CD14-positive monocyte (primary cell): ENCODE data around the gene TOM1L2. TPM values are rescaled to one million over a fixed set of nuclear protein-coding genes. Genes with fewer than 3 reads are reported as not detected.

ENCODE experiments used
- DNase-seq, 3 donors: peaks; one replicate each; pipeline ENCODE4 v3.0.0-alpha.2; 2011 to 2022
- H2AFZ ChIP-seq: 2 replicates; pipeline ENCODE4 v1.6.0; 2012; ENCODE audit warnings: mild to moderate bottlenecking, low read depth, low read length, inconsistent platforms; ENCODE audit not compliant: insufficient read depth, poor library complexity, severe bottlenecking
- H3K27ac ChIP-seq, 2 donors: 1 replicate in 1 of 2; 2 replicates in 1 of 2; pipeline ENCODE4 v1.5.1; 2012 to 2013; ENCODE audit warnings: low read length in 2 of 2, control low read depth in 1 of 2, inconsistent platforms in 1 of 2, low read depth in 1 of 2, mild to moderate bottlenecking in 1 of 2
- H3K27me3 ChIP-seq, 2 donors: one replicate each; pipeline versions ENCODE4 v1.6.0 to v1.6.1; 2011 to 2013; ENCODE audit warnings: low read length in 2 of 2; ENCODE audit not compliant: control insufficient read depth in 2 of 2, insufficient read depth in 2 of 2
- H3K36me3 ChIP-seq, 2 donors: replicated peaks in 1 of 2; 1 replicate in 1 of 2; 2 replicates in 1 of 2; pipeline versions ENCODE4 v1.5.1 to v1.6.1; 2012 to 2013; ENCODE audit warnings: low read length in 2 of 2, control low read depth in 1 of 2, inconsistent platforms in 1 of 2, mild to moderate bottlenecking in 1 of 2; ENCODE audit not compliant: insufficient read depth in 2 of 2, control insufficient read depth in 1 of 2
- H3K4me1 ChIP-seq, 2 donors: 1 replicate in 1 of 2; 2 replicates in 1 of 2; pipeline versions ENCODE4 v1.5.1 to v1.6.1; 2012 to 2013; ENCODE audit warnings: low read length in 2 of 2, control low read depth in 1 of 2, inconsistent platforms in 1 of 2, mild to moderate bottlenecking in 1 of 2, moderate library complexity in 1 of 2; ENCODE audit not compliant: insufficient read depth in 2 of 2, control insufficient read depth in 1 of 2
- H3K4me2 ChIP-seq: replicated peaks from 2 replicates; pipeline ENCODE3; 2012; ENCODE audit warnings: low read length, moderate library complexity, mild to moderate bottlenecking; ENCODE audit not compliant: poor library complexity, severe bottlenecking; ENCODE audit errors: extremely low read depth
- H3K4me3 ChIP-seq, 3 experiments: fragments of 200-600 bp in 1 of 3; sonication (generic) in 1 of 3; replicated peaks in 1 of 3; 1 replicate in 2 of 3; 2 replicates in 1 of 3; pipeline ENCODE4 v1.5.1; 2011 to 2013; ENCODE audit warnings: low read length in 3 of 3, mild to moderate bottlenecking in 3 of 3, control low read depth in 2 of 3, low read depth in 2 of 3, inconsistent platforms in 1 of 3, moderate library complexity in 1 of 3
- H3K79me2 ChIP-seq: 2 replicates; pipeline ENCODE4 v1.6.0; 2012; ENCODE audit warnings: mild to moderate bottlenecking, control low read depth, inconsistent platforms, low read length, moderate library complexity; ENCODE audit not compliant: insufficient read depth
- H3K9ac ChIP-seq: 2 replicates; pipeline ENCODE4 v1.6.0; 2017; ENCODE audit warnings: low read length, mild to moderate bottlenecking; ENCODE audit not compliant: insufficient read depth, poor library complexity, severe bottlenecking
- H3K9me3 ChIP-seq, 2 donors: replicated peaks in 1 of 2; 1 replicate in 1 of 2; 2 replicates in 1 of 2; pipeline versions ENCODE4 v1.5.1 to v1.6.1; 2012 to 2013; ENCODE audit warnings: low read length in 2 of 2, control low read depth in 1 of 2; ENCODE audit not compliant: control insufficient read depth in 1 of 2, insufficient read depth in 1 of 2
- H4K20me1 ChIP-seq: 2 replicates; pipeline ENCODE4 v1.6.0; 2012; ENCODE audit warnings: mild to moderate bottlenecking, low read length, control low read depth, moderate library complexity; ENCODE audit not compliant: insufficient read depth
- H3K27ac Mint-ChIP-seq, 7 donors: one replicate each; pipeline ENCODE4 v1.8.0; 2020; ENCODE audit warnings: mild to moderate bottlenecking in 7 of 7, mixed read lengths in 7 of 7, moderate library complexity in 6 of 7, inconsistent platforms in 2 of 7
- H3K27me3 Mint-ChIP-seq, 3 donors: one replicate each; pipeline ENCODE4 v1.8.0; 2021 to 2022; ENCODE audit warnings: low read depth in 3 of 3, mild to moderate bottlenecking in 3 of 3, mixed read lengths in 3 of 3, moderate library complexity in 3 of 3, inconsistent platforms in 1 of 3
- H3K36me3 Mint-ChIP-seq, 2 donors: one replicate each; pipeline ENCODE4 v1.8.0; 2020; ENCODE audit warnings: mixed read lengths in 2 of 2, inconsistent platforms in 1 of 2, mild to moderate bottlenecking in 1 of 2
- H3K4me1 Mint-ChIP-seq: one replicate; pipeline ENCODE4 v1.8.0; 2020; ENCODE audit warnings: mild to moderate bottlenecking, mixed read lengths
- H3K4me3 Mint-ChIP-seq, 2 donors: one replicate each; pipeline ENCODE4 v1.8.0; 2020; ENCODE audit warnings: mild to moderate bottlenecking in 2 of 2, mixed read lengths in 2 of 2, moderate library complexity in 1 of 2
- H3K9me3 Mint-ChIP-seq, 7 donors: one replicate each; pipeline ENCODE4 v1.8.0; 2020 to 2022; ENCODE audit warnings: mixed read lengths in 7 of 7, mild to moderate bottlenecking in 6 of 7, moderate library complexity in 6 of 7, inconsistent platforms in 2 of 7
- WGBS: methylation state at CpG from one replicate; pipeline ENCODE4 v1.1.5; 2013; ENCODE audit warnings: missing lambda C conversion rate; ENCODE audit not compliant: insufficient coverage; 5-methylcytosine and 5-hydroxymethylcytosine counted together
- intact Hi-C, 2 donors: fragments of 100-400 bp; cut with micrococcal nuclease; formaldehyde crosslinking; loops; one replicate each; pipeline versions ENCODE4 v1.15.0 to v1.15.1; 2023
- polyA plus RNA-seq, 3 donors: library from polyadenylated mRNA; depleted of rRNA in 1 of 3; unstranded in 2 of 3; stranded (reverse) in 1 of 3; fragments of 300-500 nt in 2 of 3; fragments of >200 nt in 1 of 3; fragmentation: Illumina TruSeq in 2 of 3; gene quantifications; 1 replicate in 2 of 3; 2 replicates in 1 of 3; pipeline ENCODE4 v1.2.3, GENCODE V29; 2012 to 2021
- TF ChIP-seq, protein P1 (sequence below): fragments of 200-600 bp; IDR thresholded peaks from one replicate; pipeline ENCODE4 v1.8.0; 2022; ENCODE audit warnings: antibody characterized with exemption, mild to moderate bottlenecking

Gene TOM1L2
- polyA plus RNA-seq, 3 donors = 1.7 to 28.2 (median 2.8) TPM

DNA sequence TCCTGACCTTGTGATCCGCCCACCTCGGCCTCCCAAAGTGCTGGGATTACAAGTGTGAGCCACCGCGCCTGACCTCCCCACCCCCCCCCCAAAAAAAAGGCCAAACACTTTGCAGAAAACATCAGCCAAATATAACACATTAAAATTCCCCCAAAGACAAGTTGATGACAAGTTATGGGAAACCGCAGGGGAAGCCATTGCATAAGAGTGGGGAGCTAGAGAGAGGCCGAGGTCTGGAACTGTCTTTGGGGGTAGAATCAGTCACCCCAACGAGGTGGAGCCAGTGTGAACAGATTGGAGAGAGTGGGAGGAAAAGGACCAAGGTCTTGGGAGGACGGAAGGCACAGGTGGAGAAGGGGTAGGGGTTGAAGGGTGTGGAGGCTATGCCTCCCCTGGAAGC is 3.2 kb upstream of the TOM1L2 start:
- Mint-ChIP-seq H3K9me3 (peaks cover 0 to 1% (median 0%) of the 10 kb centered on the region in 7 donors), H3K36me3 (peaks cover 3 to 5% of the 10 kb centered on the region in 2 donors), H3K4me3 (peak overlapping the region; percentile 48 to 87), H3K27me3 (peaks cover 0 to 1% (median 0%) of the 10 kb centered on the region in 3 donors), H3K27ac (peak overlapping the region; percentile 92 to 98 (median 96)), H3K4me1 (peaks cover 76% of the 10 kb centered on the region)
- 5% methylated on average over 4 of the region's 8 CpGs for WGBS
- peaks cover 82 to 87% of the 10 kb centered on the region in 2 donors for H3K4me1 ChIP-seq
- peaks cover 18% of the 10 kb centered on the region for H3K79me2 ChIP-seq
- intact Hi-C loops = no loop called here
- no peaks in the 10 kb centered on the region for H3K9me3 ChIP-seq
- peak overlapping the region in 1 of 3 experiments; percentile 47 for H3K4me3 ChIP-seq
- no peaks in the 10 kb centered on the region for H3K36me3 ChIP-seq
- peak overlapping the region; percentile 30 for H3K9ac ChIP-seq
- TF ChIP-seq, protein P1, sequence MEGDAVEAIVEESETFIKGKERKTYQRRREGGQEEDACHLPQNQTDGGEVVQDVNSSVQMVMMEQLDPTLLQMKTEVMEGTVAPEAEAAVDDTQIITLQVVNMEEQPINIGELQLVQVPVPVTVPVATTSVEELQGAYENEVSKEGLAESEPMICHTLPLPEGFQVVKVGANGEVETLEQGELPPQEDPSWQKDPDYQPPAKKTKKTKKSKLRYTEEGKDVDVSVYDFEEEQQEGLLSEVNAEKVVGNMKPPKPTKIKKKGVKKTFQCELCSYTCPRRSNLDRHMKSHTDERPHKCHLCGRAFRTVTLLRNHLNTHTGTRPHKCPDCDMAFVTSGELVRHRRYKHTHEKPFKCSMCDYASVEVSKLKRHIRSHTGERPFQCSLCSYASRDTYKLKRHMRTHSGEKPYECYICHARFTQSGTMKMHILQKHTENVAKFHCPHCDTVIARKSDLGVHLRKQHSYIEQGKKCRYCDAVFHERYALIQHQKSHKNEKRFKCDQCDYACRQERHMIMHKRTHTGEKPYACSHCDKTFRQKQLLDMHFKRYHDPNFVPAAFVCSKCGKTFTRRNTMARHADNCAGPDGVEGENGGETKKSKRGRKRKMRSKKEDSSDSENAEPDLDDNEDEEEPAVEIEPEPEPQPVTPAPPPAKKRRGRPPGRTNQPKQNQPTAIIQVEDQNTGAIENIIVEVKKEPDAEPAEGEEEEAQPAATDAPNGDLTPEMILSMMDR = no peak
- peak overlapping the region; percentile 72 to 90 for H3K27ac ChIP-seq
- H4K20me1 ChIP-seq = peaks cover 14% of the 10 kb centered on the region
- no peaks in the 10 kb centered on the region for H3K27me3 ChIP-seq
- peak overlapping the region; percentile 62 for H2AFZ ChIP-seq
- H3K4me2 ChIP-seq = peak overlapping the region; percentile 68
- peak; percentile 81 to 91 (median 84) for DNase-seq

GRCh38 chr17:17972952-17973254 is 703 bp upstream of the TOM1L2 start:
- Histone ChIP-seq H3K9ac (no peak overlapping the region), H3K27me3 (no peaks in the 10 kb centered on the region), H3K27ac (peak overlapping the region; percentile 30 to 70), H3K36me3 (no peaks in the 10 kb centered on the region), H3K4me3 (peak overlapping the region in 2 of 3 experiments; percentile 18 to 51), H3K4me1 (peaks cover 62 to 66% of the 10 kb centered on the region in 2 donors), H4K20me1 (peaks cover 17% of the 10 kb centered on the region), H3K9me3 (no peaks in the 10 kb centered on the region), H3K4me2 (peak overlapping the region; percentile 75), H2AFZ (no peak overlapping the region), H3K79me2 (peaks cover 43% of the 10 kb centered on the region)
- Mint-ChIP-seq H3K9me3 (no peaks in the 10 kb centered on the region), H3K27me3 (no peaks in the 10 kb centered on the region), H3K27ac (peak overlapping the region; percentile 83 to 94 (median 90)), H3K4me1 (peaks cover 62% of the 10 kb centered on the region), H3K36me3 (peaks cover 3 to 7% of the 10 kb centered on the region in 2 donors), H3K4me3 (peak overlapping the region; percentile 65 to 85)
- no peak for DNase-seq
- intact Hi-C loops = loop anchor here (2.0 to 5.0 kb wide), 3 partner anchors 36 to 60 kb away; no protein-coding TSS in a partner anchor
- WGBS = 0% methylated on average over 10 of the region's 13 CpGs
- TF ChIP-seq, protein P1 = no peak
